ENCODE results near the gene ZNF205.
"Not testable (repeated sequence)": the region's sequence is repeated elsewhere in the genome, so short reads cannot be mapped to it uniquely, and the experiment has no call there.

Gene ZNF205

GRCh38 chr16:3112058-3112880 lies at the start of gene ZNF205:
ZNF205 (plus strand) TSS chr16:3112586; CDS start chr16:3113431, 845 bp downstream.
- peaks cover 23% of the 10 kb centered on the region for H3K27me3 Mint-ChIP-seq (ENCODE audit: low read depth)
- H3K4me3 Mint-ChIP-seq = no peak within 1 kb of the TSS
- H3K36me3 Mint-ChIP-seq (ENCODE audit: low read depth) = no peaks in the 10 kb centered on the region
- H3K27ac Mint-ChIP-seq = no peak within 1 kb of the TSS
- no peaks in the 10 kb centered on the region for H3K9me3 Mint-ChIP-seq
- peaks cover 6% of the 10 kb centered on the region for H3K4me1 Mint-ChIP-seq (ENCODE audit: low read depth)
- no peak for DNase-seq (ENCODE audit: low spot score)

- no peak for DNase-seq (ENCODE audit: low spot score)
- Mint-ChIP-seq H3K27me3 (ENCODE audit: low read depth) (no peaks in the 10 kb centered on the region), H3K27ac (peak overlapping the region; percentile 80), H3K9me3 (peaks cover 4% of the 10 kb centered on the region), H3K36me3 (ENCODE audit: low read depth) (peaks cover 56% of the 10 kb centered on the region), H3K4me1 (ENCODE audit: low read depth) (peaks cover 48% of the 10 kb centered on the region), H3K4me3 (peak overlapping the region; percentile 100)
Measured at GRCh38 chr16:3063625-3064386, 48.6 kb upstream of the ZNF205 start.

- peak; percentile 64 for DNase-seq (ENCODE audit: low spot score)
- H3K36me3 Mint-ChIP-seq (ENCODE audit: low read depth) = peaks cover 60% of the 10 kb centered on the region
- peaks cover 49% of the 10 kb centered on the region for H3K4me1 Mint-ChIP-seq (ENCODE audit: low read depth)
- H3K9me3 Mint-ChIP-seq = peaks cover 4% of the 10 kb centered on the region
- H3K27ac Mint-ChIP-seq = peak within 1 kb of the TSS; percentile 98
- no peaks in the 10 kb centered on the region for H3K27me3 Mint-ChIP-seq (ENCODE audit: low read depth)
- H3K4me3 Mint-ChIP-seq = peak within 1 kb of the TSS; percentile 100
Measured at GRCh38 chr16:3065069-3065741, 47.2 kb upstream of the ZNF205 start, which contains the start of gene IL32. IL32 (plus strand) TSS chr16:3065640; CDS start chr16:3065812, 172 bp downstream.

- H3K27me3 Mint-ChIP-seq (ENCODE audit: low read depth) = no peaks in the 10 kb centered on the region
- H3K36me3 Mint-ChIP-seq (ENCODE audit: low read depth) = peaks cover 59% of the 10 kb centered on the region
- peaks cover 50% of the 10 kb centered on the region for H3K4me1 Mint-ChIP-seq (ENCODE audit: low read depth)
- DNase-seq (ENCODE audit: low spot score) = no peak
- peak overlapping the region; percentile 100 for H3K4me3 Mint-ChIP-seq
- H3K9me3 Mint-ChIP-seq = peaks cover 4% of the 10 kb centered on the region
- H3K27ac Mint-ChIP-seq = peak overlapping the region; percentile 98
Measured at GRCh38 chr16:3065742-3066439, 46.5 kb upstream of the ZNF205 start.

GRCh38 chr16:3066440-3066748 lies 46.0 kb upstream of the ZNF205 start:
- H3K9me3 Mint-ChIP-seq = peaks cover 4% of the 10 kb centered on the region
- H3K36me3 Mint-ChIP-seq (ENCODE audit: low read depth) = peaks cover 62% of the 10 kb centered on the region
- peaks cover 55% of the 10 kb centered on the region for H3K4me1 Mint-ChIP-seq (ENCODE audit: low read depth)
- H3K27ac Mint-ChIP-seq = peak overlapping the region; percentile 98
- H3K4me3 Mint-ChIP-seq = peak overlapping the region; percentile 100
- no peaks in the 10 kb centered on the region for H3K27me3 Mint-ChIP-seq (ENCODE audit: low read depth)
- no peak for DNase-seq (ENCODE audit: low spot score)

- H3K4me1 Mint-ChIP-seq (ENCODE audit: low read depth) = peaks cover 55% of the 10 kb centered on the region
- H3K4me3 Mint-ChIP-seq = peak overlapping the region; percentile 100
- H3K9me3 Mint-ChIP-seq = no peaks in the 10 kb centered on the region
- peak overlapping the region; percentile 95 for H3K27ac Mint-ChIP-seq
- H3K27me3 Mint-ChIP-seq (ENCODE audit: low read depth) = no peaks in the 10 kb centered on the region
- H3K36me3 Mint-ChIP-seq (ENCODE audit: low read depth) = peaks cover 60% of the 10 kb centered on the region
- DNase-seq (ENCODE audit: low spot score) = no peak
Measured at GRCh38 chr16:3068487-3068886, 43.9 kb upstream of the ZNF205 start.

GRCh38 chr16:3069146-3069545 lies 43.2 kb upstream of the ZNF205 start:
- not testable (repeated sequence) for DNase-seq (ENCODE audit: low spot score); H3K27me3 Mint-ChIP-seq (ENCODE audit: low read depth); H3K9me3 Mint-ChIP-seq
- Mint-ChIP-seq H3K4me1 (ENCODE audit: low read depth) (peaks cover 58% of the 10 kb centered on the region), H3K4me3 (peak overlapping the region; percentile 100), H3K36me3 (ENCODE audit: low read depth) (peaks cover 67% of the 10 kb centered on the region), H3K27ac (peak overlapping the region; percentile 93)

GRCh38 chr16:3070608-3071111 lies 41.7 kb upstream of the ZNF205 start:
- Mint-ChIP-seq H3K4me3 (peak overlapping the region; percentile 100), H3K36me3 (ENCODE audit: low read depth) (peaks cover 73% of the 10 kb centered on the region), H3K9me3 (no peaks in the 10 kb centered on the region), H3K4me1 (ENCODE audit: low read depth) (peaks cover 59% of the 10 kb centered on the region), H3K27me3 (ENCODE audit: low read depth) (no peaks in the 10 kb centered on the region), H3K27ac (peak overlapping the region; percentile 93)
- no peak for DNase-seq (ENCODE audit: low spot score)

GRCh38 chr16:3071655-3072054 lies 40.7 kb upstream of the ZNF205 start:
- DNase-seq (ENCODE audit: low spot score) = no peak
- Mint-ChIP-seq H3K4me3 (peak overlapping the region; percentile 70), H3K27ac (peak overlapping the region; percentile 93), H3K36me3 (ENCODE audit: low read depth) (peaks cover 64% of the 10 kb centered on the region), H3K9me3 (no peaks in the 10 kb centered on the region), H3K4me1 (ENCODE audit: low read depth) (peaks cover 67% of the 10 kb centered on the region), H3K27me3 (ENCODE audit: low read depth) (no peaks in the 10 kb centered on the region)

- DNase-seq (ENCODE audit: low spot score); H3K27me3 Mint-ChIP-seq (ENCODE audit: low read depth); H3K9me3 Mint-ChIP-seq: not testable (repeated sequence)
- peaks cover 72% of the 10 kb centered on the region for H3K4me1 Mint-ChIP-seq (ENCODE audit: low read depth)
- H3K4me3 Mint-ChIP-seq = peak overlapping the region; percentile 70
- H3K27ac Mint-ChIP-seq = peak overlapping the region; percentile 93
- peaks cover 66% of the 10 kb centered on the region for H3K36me3 Mint-ChIP-seq (ENCODE audit: low read depth)
Measured at GRCh38 chr16:3072148-3072547, 40.2 kb upstream of the ZNF205 start.

- H3K4me3 Mint-ChIP-seq = peak overlapping the region; percentile 80
- peak overlapping the region; percentile 98 for H3K27ac Mint-ChIP-seq
- H3K27me3 Mint-ChIP-seq (ENCODE audit: low read depth); DNase-seq (ENCODE audit: low spot score); H3K9me3 Mint-ChIP-seq: not testable (repeated sequence)
- peaks cover 76% of the 10 kb centered on the region for H3K4me1 Mint-ChIP-seq (ENCODE audit: low read depth)
- peaks cover 65% of the 10 kb centered on the region for H3K36me3 Mint-ChIP-seq (ENCODE audit: low read depth)
Measured at GRCh38 chr16:3072576-3073263, 39.7 kb upstream of the ZNF205 start.

- Mint-ChIP-seq H3K36me3 (ENCODE audit: low read depth) (peaks cover 65% of the 10 kb centered on the region), H3K27ac (peak overlapping the region; percentile 98), H3K9me3 (peaks cover 5% of the 10 kb centered on the region), H3K4me3 (peak overlapping the region; percentile 80), H3K27me3 (ENCODE audit: low read depth) (no peaks in the 10 kb centered on the region), H3K4me1 (ENCODE audit: low read depth) (peaks cover 79% of the 10 kb centered on the region)
- DNase-seq (ENCODE audit: low spot score) = no peak
Measured at GRCh38 chr16:3073448-3073847, 38.9 kb upstream of the ZNF205 start.

All from T-helper 2 cell treated with Interferon-gamma antibody and Interleukin-4, amounts not matched to agents 5 μg/mL and 100 μg/mL, for 36 hours (primary cell).